Liver (tissue), 3 donors: ENCODE results near the gene AQP6.

Experiments used
- RAD21 ChIP-seq, 2 donors: IDR thresholded peaks; 2 replicates each; pipeline ENCODE4 v1.6.1; 2016; ENCODE audit warnings: antibody characterized with exemption in 2 of 2, mild to moderate bottlenecking in 2 of 2
- RXRA ChIP-seq, 2 donors: IDR thresholded peaks; 2 replicates each; pipeline ENCODE4 v1.6.1; 2017 to 2018; ENCODE audit warnings: antibody characterized with exemption in 2 of 2, mild to moderate bottlenecking in 1 of 2
- TAF1 ChIP-seq: conservative IDR thresholded peaks from 2 replicates; pipeline ENCODE4 v1.6.1; 2016; ENCODE audit warnings: antibody characterized with exemption, mild to moderate bottlenecking
- TF ChIP-seq, protein P1 (sequence below): IDR thresholded peaks from 2 replicates; pipeline ENCODE4 v1.6.1; 2016; ENCODE audit warnings: antibody characterized with exemption
- TF ChIP-seq, protein P2 (sequence below): fragments of 150-350 bp; IDR thresholded peaks from 2 replicates; pipeline ENCODE4 v1.5.1; 2017; ENCODE audit warnings: improper control_type of control experiment, low read depth, low read length; ENCODE audit not compliant: missing input control
- TF ChIP-seq, protein P3 (sequence below): IDR thresholded peaks from 2 replicates; pipeline ENCODE4 v1.6.1; 2016; ENCODE audit warnings: antibody characterized with exemption
- TF ChIP-seq, protein P4 (sequence below): IDR thresholded peaks from 2 replicates; pipeline ENCODE4 v1.6.1; 2016; ENCODE audit warnings: antibody characterized with exemption
- donor health status: healthy.
- donor health status: healthy.

DNA sequence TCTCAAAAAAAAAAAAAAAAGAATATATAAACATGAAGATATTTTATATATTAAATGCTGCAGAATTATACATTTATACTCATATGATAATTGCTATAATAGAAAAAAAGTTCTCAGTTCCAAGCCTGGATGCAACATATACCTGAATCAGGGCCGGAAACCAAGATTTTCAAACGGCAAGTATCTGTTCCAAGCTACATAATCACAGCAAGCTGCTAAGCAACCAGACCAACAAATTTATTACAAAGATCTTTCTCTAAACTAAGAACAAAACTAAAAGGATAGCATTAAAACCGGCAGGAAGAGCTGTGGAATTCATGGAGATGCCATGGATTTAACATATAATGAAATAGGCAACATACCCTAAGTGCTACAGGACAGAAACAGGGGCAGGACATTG, 45.4 kb downstream of the AQP6 start:
- TF ChIP-seq, protein P1, sequence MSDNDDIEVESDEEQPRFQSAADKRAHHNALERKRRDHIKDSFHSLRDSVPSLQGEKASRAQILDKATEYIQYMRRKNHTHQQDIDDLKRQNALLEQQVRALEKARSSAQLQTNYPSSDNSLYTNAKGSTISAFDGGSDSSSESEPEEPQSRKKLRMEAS = no peak
- TF ChIP-seq, protein P2, sequence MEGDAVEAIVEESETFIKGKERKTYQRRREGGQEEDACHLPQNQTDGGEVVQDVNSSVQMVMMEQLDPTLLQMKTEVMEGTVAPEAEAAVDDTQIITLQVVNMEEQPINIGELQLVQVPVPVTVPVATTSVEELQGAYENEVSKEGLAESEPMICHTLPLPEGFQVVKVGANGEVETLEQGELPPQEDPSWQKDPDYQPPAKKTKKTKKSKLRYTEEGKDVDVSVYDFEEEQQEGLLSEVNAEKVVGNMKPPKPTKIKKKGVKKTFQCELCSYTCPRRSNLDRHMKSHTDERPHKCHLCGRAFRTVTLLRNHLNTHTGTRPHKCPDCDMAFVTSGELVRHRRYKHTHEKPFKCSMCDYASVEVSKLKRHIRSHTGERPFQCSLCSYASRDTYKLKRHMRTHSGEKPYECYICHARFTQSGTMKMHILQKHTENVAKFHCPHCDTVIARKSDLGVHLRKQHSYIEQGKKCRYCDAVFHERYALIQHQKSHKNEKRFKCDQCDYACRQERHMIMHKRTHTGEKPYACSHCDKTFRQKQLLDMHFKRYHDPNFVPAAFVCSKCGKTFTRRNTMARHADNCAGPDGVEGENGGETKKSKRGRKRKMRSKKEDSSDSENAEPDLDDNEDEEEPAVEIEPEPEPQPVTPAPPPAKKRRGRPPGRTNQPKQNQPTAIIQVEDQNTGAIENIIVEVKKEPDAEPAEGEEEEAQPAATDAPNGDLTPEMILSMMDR = no peak
- TF ChIP-seq, protein P3, sequence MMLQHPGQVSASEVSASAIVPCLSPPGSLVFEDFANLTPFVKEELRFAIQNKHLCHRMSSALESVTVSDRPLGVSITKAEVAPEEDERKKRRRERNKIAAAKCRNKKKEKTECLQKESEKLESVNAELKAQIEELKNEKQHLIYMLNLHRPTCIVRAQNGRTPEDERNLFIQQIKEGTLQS = no peak
- no peak for TF ChIP-seq RXRA (IDR thresholded peaks at IDR 0.05)
- no peak for TF ChIP-seq TAF1
- no peak for TF ChIP-seq RAD21 (IDR thresholded peaks at IDR 0.05)
- TF ChIP-seq, protein P4, sequence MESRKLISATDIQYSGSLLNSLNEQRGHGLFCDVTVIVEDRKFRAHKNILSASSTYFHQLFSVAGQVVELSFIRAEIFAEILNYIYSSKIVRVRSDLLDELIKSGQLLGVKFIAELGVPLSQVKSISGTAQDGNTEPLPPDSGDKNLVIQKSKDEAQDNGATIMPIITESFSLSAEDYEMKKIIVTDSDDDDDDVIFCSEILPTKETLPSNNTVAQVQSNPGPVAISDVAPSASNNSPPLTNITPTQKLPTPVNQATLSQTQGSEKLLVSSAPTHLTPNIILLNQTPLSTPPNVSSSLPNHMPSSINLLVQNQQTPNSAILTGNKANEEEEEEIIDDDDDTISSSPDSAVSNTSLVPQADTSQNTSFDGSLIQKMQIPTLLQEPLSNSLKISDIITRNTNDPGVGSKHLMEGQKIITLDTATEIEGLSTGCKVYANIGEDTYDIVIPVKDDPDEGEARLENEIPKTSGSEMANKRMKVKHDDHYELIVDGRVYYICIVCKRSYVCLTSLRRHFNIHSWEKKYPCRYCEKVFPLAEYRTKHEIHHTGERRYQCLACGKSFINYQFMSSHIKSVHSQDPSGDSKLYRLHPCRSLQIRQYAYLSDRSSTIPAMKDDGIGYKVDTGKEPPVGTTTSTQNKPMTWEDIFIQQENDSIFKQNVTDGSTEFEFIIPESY = no peak
